Neuronal stem cell (in vitro differentiated cells): ENCODE measurements around the gene MCOLN1.

Experiments
- DNase-seq: peaks from one replicate; pipeline ENCODE4 v3.0.0-alpha.2; 2013; ENCODE audit warnings: low spot score
- H2AFZ ChIP-seq: one replicate; pipeline ENCODE4 v1.6.1; 2013; ENCODE audit warnings: mild to moderate bottlenecking, low read length, inconsistent platforms
- H2AK5ac ChIP-seq: 2 replicates; pipeline ENCODE4 v1.6.1; 2013; ENCODE audit warnings: low read depth, mild to moderate bottlenecking, inconsistent platforms, low read length, moderate library complexity, mixed read lengths
- H2BK120ac ChIP-seq: 2 replicates; pipeline ENCODE4 v1.6.1; 2013; ENCODE audit warnings: low read depth, mild to moderate bottlenecking, inconsistent platforms, low read length, moderate library complexity, mixed read lengths
- H2BK12ac ChIP-seq: one replicate; pipeline ENCODE4 v1.6.1; 2013; ENCODE audit warnings: low read length, inconsistent platforms
- H2BK15ac ChIP-seq: 2 replicates; pipeline ENCODE4 v1.6.1; 2013; ENCODE audit warnings: mild to moderate bottlenecking, low read length, inconsistent platforms, mixed read lengths
- H2BK5ac ChIP-seq: one replicate; pipeline ENCODE4 v1.6.1; 2013; ENCODE audit warnings: inconsistent platforms, mild to moderate bottlenecking, low read length, moderate library complexity
- H3K14ac ChIP-seq: one replicate; pipeline ENCODE4 v1.6.1; 2013; ENCODE audit warnings: low read length, inconsistent platforms
- H3K18ac ChIP-seq: 2 replicates; pipeline ENCODE4 v1.6.1; 2013; ENCODE audit warnings: low read length, inconsistent platforms
- H3K23ac ChIP-seq: 2 replicates; pipeline ENCODE4 v1.6.1; 2013; ENCODE audit warnings: low read depth, mild to moderate bottlenecking, mixed read lengths, low read length, inconsistent platforms; ENCODE audit not compliant: poor library complexity
- H3K27ac ChIP-seq: replicated peaks from 3 replicates; pipeline ENCODE4 v1.5.1; 2013; ENCODE audit warnings: low read length, inconsistent platforms
- H3K27me3 ChIP-seq, 3 experiments: 2 replicates each; pipeline ENCODE4 v1.6.1; 2013; ENCODE audit warnings: low read length in 3 of 3, mild to moderate bottlenecking in 2 of 3, inconsistent platforms in 1 of 3, low read depth in 1 of 3, mixed read lengths in 1 of 3, moderate library complexity in 1 of 3; ENCODE audit not compliant: control insufficient read depth in 3 of 3, insufficient read depth in 3 of 3
- H3K36me3 ChIP-seq, 2 donors: replicated peaks in 1 of 2; 2 replicates each; pipeline ENCODE4 v1.6.1; 2013; ENCODE audit warnings: low read length in 2 of 2; ENCODE audit not compliant: control insufficient read depth in 2 of 2, insufficient read depth in 2 of 2
- H3K4ac ChIP-seq: 2 replicates; pipeline ENCODE4 v1.6.1; 2013; ENCODE audit warnings: inconsistent platforms, mild to moderate bottlenecking, low read length, moderate library complexity
- H3K4me1 ChIP-seq, 2 donors: 1 replicate in 1 of 2; 2 replicates in 1 of 2; pipeline ENCODE4 v1.6.1; 2013; ENCODE audit warnings: low read length in 2 of 2, low read depth in 1 of 2; ENCODE audit not compliant: control insufficient read depth in 2 of 2, insufficient read depth in 1 of 2
- H3K4me2 ChIP-seq: one replicate; pipeline ENCODE4 v1.6.1; 2013; ENCODE audit warnings: mild to moderate bottlenecking, low read length, inconsistent platforms; ENCODE audit not compliant: insufficient read depth, poor library complexity, severe bottlenecking
- H3K4me3 ChIP-seq, 2 donors: 2 replicates each; pipeline ENCODE4 v1.5.1; 2013; ENCODE audit warnings: low read length in 2 of 2, mild to moderate bottlenecking in 2 of 2, inconsistent platforms in 1 of 2, moderate library complexity in 1 of 2
- H3K79me1 ChIP-seq: one replicate; pipeline ENCODE4 v1.6.1; 2013; ENCODE audit warnings: low read depth, mild to moderate bottlenecking, inconsistent platforms, low read length, moderate library complexity
- H3K9ac ChIP-seq: one replicate; pipeline ENCODE4 v1.6.1; 2013; ENCODE audit warnings: mild to moderate bottlenecking, low read depth, low read length, inconsistent platforms; ENCODE audit not compliant: poor library complexity
- H3K9me3 ChIP-seq, 2 donors: replicated peaks in 1 of 2; 2 replicates each; pipeline versions ENCODE3 to v1.6.1; 2013; ENCODE audit warnings: low read length in 2 of 2, mild to moderate bottlenecking in 2 of 2, inconsistent platforms in 1 of 2, low read depth in 1 of 2, mixed read lengths in 1 of 2, moderate library complexity in 1 of 2; ENCODE audit not compliant: control insufficient read depth in 2 of 2, insufficient read depth in 1 of 2
- H4K8ac ChIP-seq: one replicate; pipeline ENCODE4 v1.6.1; 2013; ENCODE audit warnings: low read depth, mild to moderate bottlenecking, inconsistent platforms, low read length, moderate library complexity
- H4K91ac ChIP-seq: one replicate; pipeline ENCODE4 v1.6.1; 2013; ENCODE audit warnings: low read length, low read depth, mild to moderate bottlenecking, inconsistent platforms; ENCODE audit not compliant: poor library complexity
- WGBS, 2 donors: extraction: QIAGEN DNeasy Blood & Tissue Kit; methylation state at CpG; one replicate each; pipeline ENCODE4 v1.1.7; 2013; ENCODE audit warnings: missing lambda C conversion rate in 2 of 2, mixed read lengths in 1 of 2; ENCODE audit not compliant: insufficient read length in 2 of 2, insufficient replicate concordance in 1 of 2; ENCODE audit errors: extremely low coverage in 2 of 2; 5-methylcytosine and 5-hydroxymethylcytosine counted together

MCOLN1 gene

DNA sequence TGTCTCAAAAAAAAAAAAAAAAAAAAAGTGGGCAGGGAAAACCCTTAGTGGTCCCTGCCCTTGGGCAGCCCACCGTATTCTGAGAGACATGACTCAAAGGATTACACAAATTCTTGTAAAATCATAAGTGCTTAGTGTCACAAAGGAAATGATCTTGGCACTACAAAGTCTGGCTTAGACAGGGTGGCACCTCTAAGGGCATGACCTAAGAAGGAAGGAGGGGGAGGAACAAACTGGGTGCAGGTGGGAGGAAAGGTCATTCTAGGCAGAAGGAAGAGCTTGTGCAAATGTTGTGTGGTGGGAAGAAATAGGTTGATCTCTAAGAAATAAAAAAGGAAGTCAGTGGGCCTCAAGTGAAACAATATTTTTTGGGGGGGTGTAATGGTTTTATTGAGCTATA is 23.5 kb downstream of the MCOLN1 start:
- H2BK15ac ChIP-seq = no peak overlapping the region
- H2BK12ac ChIP-seq = no peak overlapping the region
- H3K27ac ChIP-seq = no peak overlapping the region
- H3K79me1 ChIP-seq = peaks cover 2% of the 10 kb centered on the region
- no CpG with 5 or more reads among the region's 1 CpG for WGBS, 2 donors
- peaks cover 21% of the 10 kb centered on the region in 2 donors for H3K36me3 ChIP-seq
- H3K23ac ChIP-seq = no peak overlapping the region
- no peak overlapping the region for H4K8ac ChIP-seq
- no peak for DNase-seq
- H3K18ac ChIP-seq = no peak overlapping the region
- H3K9ac ChIP-seq = no peak overlapping the region
- H4K91ac ChIP-seq = no peak overlapping the region
- H2AFZ ChIP-seq = no peak overlapping the region
- H2AK5ac ChIP-seq = no peak overlapping the region
- no peaks in the 10 kb centered on the region for H3K27me3 ChIP-seq
- H3K4ac ChIP-seq = no peak overlapping the region
- peaks cover 0 to 1% of the 10 kb centered on the region in 2 donors for H3K9me3 ChIP-seq
- H3K4me2 ChIP-seq = no peak overlapping the region
- no peak overlapping the region for H3K14ac ChIP-seq
- H2BK120ac ChIP-seq = no peak overlapping the region
- peaks cover 0 to 5% of the 10 kb centered on the region in 2 donors for H3K4me1 ChIP-seq
- no peak overlapping the region for H2BK5ac ChIP-seq
- H3K4me3 ChIP-seq = no peak overlapping the region

DNA sequence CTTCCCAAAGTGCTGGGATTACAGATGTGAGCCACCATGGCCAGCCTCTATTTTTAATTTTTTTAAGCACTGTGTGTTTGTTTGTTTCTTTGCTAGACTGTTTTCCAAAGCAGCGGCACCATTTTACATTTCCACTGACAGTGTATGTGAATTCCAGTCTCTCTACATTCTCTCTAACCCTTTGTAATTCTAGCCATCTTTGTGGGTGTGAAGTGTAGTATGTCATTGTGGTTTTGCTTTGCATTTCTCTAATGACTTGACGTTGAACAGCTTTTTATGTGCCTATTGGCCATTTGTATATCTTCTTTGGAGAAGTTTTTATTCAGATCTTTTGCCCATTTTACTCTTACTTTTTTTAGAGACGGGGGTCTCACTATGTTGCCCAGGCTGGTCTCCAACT is 24.7 kb downstream of the MCOLN1 start:
- H3K23ac ChIP-seq = no peak overlapping the region
- no peak overlapping the region for H3K14ac ChIP-seq
- peaks cover 0 to 5% of the 10 kb centered on the region in 2 donors for H3K4me1 ChIP-seq
- no peak overlapping the region for H3K27ac ChIP-seq
- no peak overlapping the region for H2BK120ac ChIP-seq
- no peak overlapping the region for H3K18ac ChIP-seq
- no peak overlapping the region for H3K9ac ChIP-seq
- H3K4me3 ChIP-seq = no peak overlapping the region
- H3K4ac ChIP-seq = no peak overlapping the region
- WGBS, 2 donors = no CpG with 5 or more reads among the region's 3 CpGs
- no peak overlapping the region for H2BK12ac ChIP-seq
- peaks cover 0 to 1% of the 10 kb centered on the region in 2 donors for H3K9me3 ChIP-seq
- no peak overlapping the region for H2AFZ ChIP-seq
- H3K36me3 ChIP-seq = peaks cover 14 to 15% of the 10 kb centered on the region in 2 donors
- H4K91ac ChIP-seq = no peak overlapping the region
- H3K79me1 ChIP-seq = peaks cover 2% of the 10 kb centered on the region
- H2BK15ac ChIP-seq = no peak overlapping the region
- DNase-seq = no peak
- no peaks in the 10 kb centered on the region for H3K27me3 ChIP-seq
- no peak overlapping the region for H2AK5ac ChIP-seq
- no peak overlapping the region for H3K4me2 ChIP-seq
- no peak overlapping the region for H2BK5ac ChIP-seq
- no peak overlapping the region for H4K8ac ChIP-seq

DNA sequence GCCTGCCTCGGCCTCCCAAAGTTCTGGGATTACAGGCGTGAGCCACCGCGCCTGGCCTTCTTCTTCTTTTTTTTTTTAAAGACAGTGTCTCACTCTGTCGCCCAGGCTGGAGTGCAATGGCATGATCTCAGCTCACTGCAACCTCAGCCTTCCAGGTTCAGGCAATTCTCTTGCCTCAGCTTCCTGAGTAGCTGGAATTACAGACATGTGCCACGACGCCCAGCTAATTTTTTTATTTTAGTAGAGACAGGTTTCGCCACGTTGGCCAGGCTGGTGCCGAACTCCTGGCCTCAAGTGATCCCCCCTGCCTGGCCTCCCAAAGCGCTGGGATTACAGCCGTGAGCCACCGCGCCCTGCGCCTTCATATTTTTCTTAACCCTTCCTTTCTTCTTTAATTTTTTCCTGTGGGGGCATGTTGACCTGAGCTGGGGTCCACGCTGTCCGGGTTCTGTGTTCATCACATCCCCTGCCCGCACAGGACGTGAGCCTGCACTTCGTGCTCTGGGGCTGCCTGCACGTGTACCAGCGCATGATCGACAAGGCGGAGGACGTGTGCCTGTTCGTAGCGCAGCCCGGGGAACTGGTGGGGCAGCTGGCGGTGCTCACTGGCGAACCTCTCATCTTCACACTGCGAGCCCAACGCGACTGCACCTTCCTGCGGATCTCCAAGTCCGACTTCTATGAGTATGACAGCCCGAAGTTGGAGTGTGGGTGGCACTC is 27.2 kb downstream of the MCOLN1 start:
- DNase-seq = no peak
- H3K14ac ChIP-seq = peak overlapping the region; percentile 38
- H3K79me1 ChIP-seq = peaks cover 2% of the 10 kb centered on the region
- H3K27ac ChIP-seq = no peak overlapping the region
- no peak overlapping the region for H2AK5ac ChIP-seq
- H2BK120ac ChIP-seq = no peak overlapping the region
- peaks cover 0 to 5% of the 10 kb centered on the region in 2 donors for H3K4me1 ChIP-seq
- H3K23ac ChIP-seq = peak overlapping the region; percentile 65
- H4K91ac ChIP-seq = no peak overlapping the region
- peaks cover 0 to 1% of the 10 kb centered on the region in 2 donors for H3K9me3 ChIP-seq
- H3K36me3 ChIP-seq = peaks cover 6 to 8% of the 10 kb centered on the region in 2 donors
- H3K4me2 ChIP-seq = no peak overlapping the region
- no peaks in the 10 kb centered on the region for H3K27me3 ChIP-seq
- no peak overlapping the region for H2AFZ ChIP-seq
- no peak overlapping the region for H3K18ac ChIP-seq
- H2BK5ac ChIP-seq = no peak overlapping the region
- H3K4me3 ChIP-seq = no peak overlapping the region
- no peak overlapping the region for H2BK15ac ChIP-seq
- WGBS, 2 donors = no CpG with 5 or more reads among the region's 36 CpGs
- no peak overlapping the region for H3K4ac ChIP-seq
- H4K8ac ChIP-seq = no peak overlapping the region
- no peak overlapping the region for H3K9ac ChIP-seq
- no peak overlapping the region for H2BK12ac ChIP-seq

DNA sequence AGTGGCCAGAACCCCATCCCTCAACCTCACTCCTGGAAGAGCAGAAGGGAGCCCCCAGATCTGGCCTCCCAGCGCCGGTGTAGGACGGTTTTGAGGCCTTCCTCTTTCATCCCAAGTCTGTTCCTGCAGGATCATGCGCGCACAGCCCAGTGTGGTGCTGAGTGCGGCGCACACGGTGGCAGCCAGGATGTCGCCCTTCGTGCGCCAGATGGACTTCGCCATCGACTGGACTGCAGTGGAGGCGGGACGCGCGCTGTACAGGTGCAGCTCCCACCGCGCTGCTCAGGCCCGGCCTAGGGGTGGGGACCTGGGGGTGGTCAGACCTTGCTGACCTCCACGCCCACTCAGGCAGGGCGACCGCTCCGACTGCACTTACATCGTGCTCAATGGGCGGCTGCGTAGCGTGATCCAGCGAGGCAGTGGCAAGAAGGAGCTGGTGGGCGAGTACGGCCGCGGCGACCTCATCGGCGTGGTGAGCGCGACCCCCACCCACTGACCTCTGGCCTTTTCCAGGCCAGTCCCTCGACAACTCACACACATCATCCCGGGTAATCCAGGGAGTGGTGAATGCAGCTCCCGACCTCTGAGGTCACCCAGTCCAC is 27.8 kb downstream of the MCOLN1 start:
- H3K23ac ChIP-seq = peak overlapping the region; percentile 65
- peaks cover 6 to 10% of the 10 kb centered on the region in 2 donors for H3K36me3 ChIP-seq
- H2BK5ac ChIP-seq = peak overlapping the region; percentile 39
- H3K9me3 ChIP-seq = peaks cover 0 to 1% of the 10 kb centered on the region in 2 donors
- no peak overlapping the region for H3K27ac ChIP-seq
- H2BK120ac ChIP-seq = no peak overlapping the region
- peak overlapping the region; percentile 44 for H3K9ac ChIP-seq
- H3K4me1 ChIP-seq = peaks cover 0 to 5% of the 10 kb centered on the region in 2 donors
- peak overlapping the region; percentile 90 for H2AK5ac ChIP-seq
- H3K4me3 ChIP-seq = peak overlapping the region in 1 of 2 donors; percentile 38
- H3K14ac ChIP-seq = peak overlapping the region; percentile 71
- WGBS, 2 donors = no CpG with 5 or more reads among the region's 41 CpGs
- H3K4me2 ChIP-seq = no peak overlapping the region
- H3K79me1 ChIP-seq = peaks cover 2% of the 10 kb centered on the region
- H3K4ac ChIP-seq = peak overlapping the region; percentile 53
- H2BK15ac ChIP-seq = no peak overlapping the region
- no peak overlapping the region for H4K91ac ChIP-seq
- no peaks in the 10 kb centered on the region for H3K27me3 ChIP-seq
- H2BK12ac ChIP-seq = peak overlapping the region; percentile 58
- no peak overlapping the region for H3K18ac ChIP-seq
- H2AFZ ChIP-seq = no peak overlapping the region
- no peak for DNase-seq
- H4K8ac ChIP-seq = no peak overlapping the region
